ENCODE results near the gene ZNF503.

Gene ZNF503

DNA sequence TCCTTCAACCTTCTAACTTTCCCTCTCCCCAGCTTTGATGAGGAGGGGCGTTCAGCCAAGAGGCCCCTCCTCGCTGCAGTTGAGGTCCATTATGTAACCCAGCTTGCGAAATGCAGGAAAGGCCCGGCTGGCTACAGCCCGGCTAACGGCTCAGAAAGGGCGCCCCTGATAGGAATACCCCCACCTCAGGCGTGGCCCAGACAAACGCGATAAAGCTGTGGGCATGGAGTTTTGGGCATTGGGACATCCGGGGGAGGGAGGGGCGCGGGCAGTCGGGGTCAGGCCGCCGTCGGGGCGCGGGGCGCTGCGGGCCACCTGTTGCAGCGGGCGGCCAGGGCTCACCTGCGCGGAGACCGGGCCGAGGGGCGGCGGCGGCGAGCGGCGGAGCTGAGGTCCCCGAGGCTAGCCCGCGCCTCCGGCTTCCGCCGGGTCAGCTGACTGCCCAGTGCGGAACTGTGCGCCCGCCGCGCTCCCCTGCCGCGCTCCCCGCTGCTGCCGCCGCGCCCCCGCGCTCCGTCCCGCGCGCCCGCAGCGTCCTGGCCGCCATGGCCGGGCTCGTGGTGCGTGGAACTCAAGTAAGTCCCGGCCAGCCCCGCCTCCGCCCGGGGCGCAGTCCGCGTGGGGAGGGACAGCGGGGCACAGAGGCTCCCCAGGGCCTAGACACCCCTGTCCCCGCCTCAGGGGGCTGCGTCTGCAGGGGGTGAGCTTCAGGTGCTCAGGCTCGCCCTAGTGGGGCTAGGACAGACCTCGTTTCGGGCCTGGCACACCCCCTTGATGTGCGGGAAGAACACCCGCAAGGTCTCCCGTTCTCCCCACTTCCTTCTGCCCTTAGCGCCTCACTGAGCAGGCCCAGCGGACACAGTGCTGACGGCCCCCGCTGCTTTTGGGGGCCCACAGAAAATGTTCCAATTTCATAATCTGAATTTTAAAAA lies 29.9 kb upstream of the ZNF503 start, which contains the start of gene LRMDA:
Gene LRMDA (plus strand): TSS at position 445 of the 932 bp plus-strand sequence.
- DNase-seq (ENCODE audit: low read depth in 2 of 2) = no peak

DNA sequence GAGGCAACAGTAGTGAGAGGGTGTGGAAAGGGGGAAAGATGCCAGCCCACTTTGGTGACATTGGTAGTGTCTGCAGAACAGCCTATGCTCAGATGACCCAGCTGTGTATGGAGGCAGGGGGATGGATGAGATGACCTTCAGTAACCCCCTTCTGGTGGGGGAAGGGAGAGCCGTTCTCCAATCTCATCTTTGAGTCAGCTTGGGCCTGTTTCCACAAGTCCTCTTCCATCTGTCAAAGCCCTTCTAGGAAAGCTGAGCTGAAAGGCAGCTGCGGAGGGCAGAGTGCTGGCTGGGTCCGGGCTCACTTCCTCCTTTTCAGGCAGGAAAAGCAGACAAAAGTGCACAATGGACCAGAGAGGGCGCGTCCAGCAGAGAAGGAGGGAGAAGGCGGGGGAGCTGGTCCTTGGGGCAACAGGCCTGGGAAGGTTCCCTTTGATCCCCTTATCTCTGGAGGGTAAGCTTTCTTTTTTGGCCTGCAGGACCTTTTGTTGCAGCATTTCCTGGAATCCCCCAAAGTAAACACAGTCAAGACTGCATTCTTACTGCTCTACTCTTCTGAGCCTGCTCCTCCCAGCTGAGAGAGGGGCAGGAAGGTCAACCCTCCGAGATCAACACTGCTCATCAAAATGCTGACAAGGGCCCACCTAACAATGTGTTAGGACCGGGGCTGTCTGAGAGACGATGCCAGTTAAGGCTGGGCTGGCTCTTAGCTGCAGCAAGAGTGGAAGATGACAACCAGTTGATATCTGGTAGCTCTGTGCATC lies 28.6 kb upstream of the ZNF503 start:
- DNase-seq (ENCODE audit: low read depth in 2 of 2) = no peak

DNA sequence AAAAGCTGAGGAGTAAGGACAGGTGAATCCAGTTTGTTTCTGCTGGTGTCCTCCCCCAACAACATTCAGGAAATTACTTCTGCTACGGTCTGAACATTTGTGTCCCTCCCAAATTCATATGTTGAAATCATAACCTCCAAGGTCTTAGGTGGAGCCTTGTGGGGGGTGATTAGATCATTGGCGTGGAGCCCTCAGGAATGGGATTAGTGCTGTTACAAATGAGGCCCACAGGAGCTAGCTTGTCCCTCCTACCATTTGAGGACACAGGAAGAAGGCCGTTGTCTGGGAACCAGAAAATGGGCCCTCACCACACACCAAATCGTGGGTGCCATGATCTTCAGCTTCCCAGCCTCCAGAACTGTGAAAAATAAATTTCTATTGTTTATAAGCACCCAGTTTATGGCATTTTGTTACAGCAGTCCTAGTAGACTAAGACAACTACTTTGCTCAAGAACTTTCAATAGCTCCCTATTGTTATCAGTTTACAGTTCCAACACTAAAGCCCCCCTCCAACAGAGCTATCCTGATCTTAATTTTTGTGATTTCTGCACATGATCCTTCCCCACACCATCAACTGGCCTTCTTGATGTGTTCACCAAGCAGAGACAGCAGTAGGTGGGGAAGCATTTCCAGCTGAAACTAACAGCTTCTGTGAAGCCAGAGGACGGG lies 27.7 kb upstream of the ZNF503 start:
- DNase-seq (ENCODE audit: low read depth in 2 of 2) = no peak

DNA sequence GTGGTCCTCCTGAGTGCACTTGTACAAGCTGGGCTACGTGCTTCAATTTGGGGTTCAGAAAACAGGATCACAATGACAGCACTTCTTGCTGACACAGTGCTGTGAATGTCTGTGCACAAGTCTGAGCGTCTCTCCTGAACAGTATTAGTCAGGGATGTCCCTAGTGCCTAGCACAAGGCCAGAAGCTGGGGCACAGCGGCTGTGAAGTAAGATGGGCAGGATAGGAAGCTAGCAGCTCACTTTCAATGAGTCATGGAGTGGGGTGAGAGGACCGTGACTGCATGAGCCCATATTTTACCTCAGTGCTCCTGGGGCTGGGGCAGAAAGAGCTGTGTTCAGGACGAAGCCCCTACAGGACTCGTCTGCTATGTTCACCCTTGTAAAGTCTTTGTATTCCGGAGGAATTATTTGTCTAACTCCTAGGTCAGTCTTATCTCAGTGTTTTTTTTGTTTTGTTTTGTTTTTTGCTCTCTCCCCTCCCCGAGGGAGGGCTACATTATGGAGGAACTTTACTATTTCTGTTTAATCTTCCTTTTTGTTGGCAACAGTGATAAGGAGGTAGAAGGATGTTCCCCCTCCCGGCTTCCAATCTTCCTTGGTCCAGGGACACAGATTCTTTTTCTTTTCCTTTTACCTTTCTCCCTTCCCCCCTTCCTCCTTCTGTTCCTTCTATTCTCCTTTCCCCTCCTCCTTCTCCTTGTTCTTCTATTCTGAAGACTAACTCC lies 27.0 kb upstream of the ZNF503 start:
- no peak for DNase-seq (ENCODE audit: low read depth in 2 of 2)

DNA sequence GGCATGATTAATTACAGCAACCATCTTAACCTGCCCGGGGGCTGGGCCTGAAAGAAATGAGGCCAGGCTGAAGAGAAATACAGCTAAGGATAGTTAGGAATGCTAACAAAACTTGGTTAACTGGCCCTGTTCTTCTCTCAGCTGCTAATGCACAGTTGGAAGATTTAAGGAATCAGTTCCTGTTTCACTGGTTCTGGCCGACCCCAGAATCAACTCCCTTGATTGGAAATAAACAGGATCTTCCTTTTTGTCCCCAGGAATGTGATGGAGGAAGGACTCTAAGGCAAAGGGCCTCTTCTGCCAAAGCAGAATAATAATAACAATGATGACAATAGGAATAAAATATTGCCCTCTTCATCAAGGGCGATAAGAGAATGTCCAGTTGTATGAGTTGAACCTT lies 26.4 kb upstream of the ZNF503 start:
- DNase-seq (ENCODE audit: low read depth in 2 of 2) = no peak

DNA sequence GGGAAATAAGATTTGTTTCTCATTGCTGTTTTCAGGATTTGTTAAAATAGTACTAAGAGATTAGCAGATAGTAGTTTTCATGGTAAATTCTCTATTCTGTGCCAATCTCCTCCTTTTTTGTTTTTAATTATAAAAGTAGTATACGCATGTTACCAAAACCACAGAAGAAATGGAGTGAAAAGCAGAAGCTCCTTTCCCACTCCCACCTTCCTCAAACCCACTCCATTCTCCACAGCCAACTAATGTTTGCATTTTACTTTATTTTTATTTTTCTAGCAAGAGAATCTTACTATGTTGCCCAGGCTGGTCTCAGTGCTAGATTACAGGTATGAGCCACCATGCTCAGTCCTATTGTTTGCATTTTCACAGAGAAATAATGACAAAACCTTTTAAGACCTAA lies 25.3 kb upstream of the ZNF503 start:
- no peak for DNase-seq (ENCODE audit: low read depth in 2 of 2)

DNA sequence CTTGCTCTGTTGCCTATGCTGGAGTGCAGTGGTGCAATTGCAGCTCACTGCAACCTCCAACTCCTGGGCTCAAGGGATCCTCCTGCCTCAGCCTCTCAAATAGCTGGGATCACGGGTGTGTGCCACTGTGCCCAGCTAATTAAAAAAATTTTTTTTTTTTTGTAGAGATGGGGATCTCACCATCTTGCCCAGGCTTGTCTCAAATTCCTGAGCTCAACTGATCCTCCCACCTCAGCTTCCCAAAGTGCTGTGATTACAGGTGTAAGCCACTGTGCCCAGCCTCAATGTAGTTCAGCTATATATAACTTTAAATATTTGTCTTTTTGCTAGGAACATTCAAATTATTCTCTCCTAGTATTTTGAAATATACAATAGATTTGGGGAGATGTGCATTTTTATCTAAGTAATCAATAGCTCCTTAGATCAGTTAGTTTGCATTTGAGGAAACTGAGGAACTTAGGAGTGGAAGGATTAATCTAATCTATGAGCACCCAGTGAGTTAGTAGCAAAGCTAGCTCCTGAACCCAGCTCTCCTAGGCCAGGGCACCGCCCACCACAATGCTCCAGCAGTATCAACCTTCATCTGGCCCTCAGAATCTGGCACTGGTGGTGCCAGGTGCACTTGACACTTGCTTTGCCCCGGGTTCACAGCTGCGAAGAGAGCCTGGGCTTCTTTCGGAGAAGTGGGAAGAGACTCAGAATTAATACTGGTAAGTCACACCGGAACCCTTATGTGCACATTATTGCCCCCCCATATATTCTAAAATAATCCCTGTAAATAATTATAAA lies 23.9 kb upstream of the ZNF503 start:
- DNase-seq (ENCODE audit: low read depth in 2 of 2) = no peak

DNA sequence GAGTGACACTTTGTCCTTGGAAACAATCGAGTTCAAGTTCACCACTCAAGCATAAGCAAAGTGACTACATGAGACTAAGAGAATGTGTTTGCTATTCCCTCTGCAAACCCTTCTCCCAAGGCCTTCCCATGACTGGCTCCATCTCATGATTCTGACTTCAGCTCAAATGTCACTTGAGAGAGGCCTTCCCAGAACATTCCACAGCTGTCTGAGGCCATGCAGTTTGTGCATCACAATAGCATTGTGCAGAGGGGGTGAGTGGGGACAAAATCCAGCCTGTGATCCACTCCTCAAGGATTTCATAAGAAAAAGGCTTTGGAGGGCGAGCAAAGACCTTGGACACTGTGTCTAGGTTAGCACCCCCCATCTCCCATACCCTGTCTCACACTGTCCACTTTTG lies 23.0 kb upstream of the ZNF503 start:
- no peak for DNase-seq (ENCODE audit: low read depth in 2 of 2)

DNA sequence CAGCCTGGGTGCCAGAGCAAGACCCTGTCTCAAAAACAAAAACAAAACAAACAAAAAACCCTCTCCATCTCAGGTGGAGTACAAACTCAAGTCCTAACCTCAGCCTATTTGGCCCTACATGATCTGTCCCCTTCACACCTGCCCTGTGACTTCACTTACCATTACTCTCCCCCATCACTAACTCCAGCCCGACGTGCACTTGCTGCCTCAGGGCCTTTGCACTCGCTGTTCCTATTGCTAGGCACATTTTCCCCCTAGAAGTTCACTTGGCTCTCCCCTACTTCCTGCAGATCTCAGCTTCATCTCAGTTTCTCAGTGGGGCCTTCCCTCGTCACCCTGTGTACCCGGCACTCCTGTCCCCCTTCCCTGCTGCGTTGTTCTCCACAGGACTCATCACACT lies 21.3 kb upstream of the ZNF503 start:
- DNase-seq (ENCODE audit: low read depth in 2 of 2) = no peak

DNA sequence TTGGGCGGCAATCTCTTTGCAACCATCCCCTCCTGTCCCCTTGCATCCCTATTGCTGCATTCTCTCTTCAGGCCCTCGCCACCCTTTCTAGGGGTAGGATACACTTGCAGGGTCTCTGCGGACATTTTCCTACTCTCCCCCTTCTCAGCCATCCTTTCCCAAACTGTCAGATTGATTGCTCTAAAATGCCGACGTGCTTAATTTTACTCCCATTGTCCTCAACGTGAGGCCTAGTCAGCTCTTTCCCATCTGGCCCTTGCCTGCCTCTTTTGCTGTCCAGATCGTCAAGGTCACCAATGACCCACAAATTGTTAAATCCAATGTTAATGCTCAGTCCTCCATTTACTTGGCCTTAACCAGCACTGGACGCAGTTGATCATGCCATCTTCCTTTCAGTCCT lies 17.1 kb upstream of the ZNF503 start:
- DNase-seq (ENCODE audit: low read depth in 2 of 2) = no peak

DNA sequence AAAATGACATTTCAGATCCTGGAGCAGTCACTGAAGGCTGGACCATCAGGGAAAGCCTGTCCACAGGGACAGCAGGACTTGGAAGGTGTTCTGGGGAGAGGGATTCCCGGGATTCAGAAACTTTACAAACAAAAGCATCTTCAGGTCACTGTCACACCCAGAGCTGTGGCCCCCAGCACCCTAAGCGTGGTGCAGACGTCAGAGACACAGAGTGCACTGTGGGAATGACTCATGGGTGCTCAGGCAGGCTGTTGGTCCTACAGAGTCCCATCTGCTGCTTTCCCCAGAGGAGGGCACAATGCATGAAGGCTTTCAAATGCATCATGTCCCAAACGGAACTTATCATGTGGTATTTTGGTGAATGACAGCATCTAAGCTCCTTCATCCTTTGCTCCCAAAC lies 16.7 kb upstream of the ZNF503 start:
- DNase-seq (ENCODE audit: low read depth in 2 of 2) = no peak

DNA sequence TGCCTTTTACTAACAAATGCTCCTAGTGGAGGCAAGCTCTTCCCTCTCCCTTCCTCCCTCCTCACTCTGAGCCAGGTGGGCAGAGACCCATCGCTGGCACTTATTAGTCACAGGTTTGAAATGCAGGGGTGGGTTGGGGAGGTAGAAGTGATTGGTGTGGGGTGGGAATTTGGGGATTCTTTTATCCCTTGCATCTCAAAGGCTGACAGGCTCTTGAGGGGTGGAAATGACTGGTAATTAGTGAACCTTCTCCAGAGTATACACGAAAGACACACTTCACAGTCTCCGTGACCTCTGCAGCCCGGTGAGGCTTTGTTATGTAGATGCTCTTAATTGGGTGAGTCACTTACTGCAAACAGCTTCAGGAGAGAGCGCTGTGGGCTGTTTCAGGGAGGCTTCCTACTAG lies 16.0 kb upstream of the ZNF503 start:
- DNase-seq (ENCODE audit: low read depth in 2 of 2) = no peak

DNA sequence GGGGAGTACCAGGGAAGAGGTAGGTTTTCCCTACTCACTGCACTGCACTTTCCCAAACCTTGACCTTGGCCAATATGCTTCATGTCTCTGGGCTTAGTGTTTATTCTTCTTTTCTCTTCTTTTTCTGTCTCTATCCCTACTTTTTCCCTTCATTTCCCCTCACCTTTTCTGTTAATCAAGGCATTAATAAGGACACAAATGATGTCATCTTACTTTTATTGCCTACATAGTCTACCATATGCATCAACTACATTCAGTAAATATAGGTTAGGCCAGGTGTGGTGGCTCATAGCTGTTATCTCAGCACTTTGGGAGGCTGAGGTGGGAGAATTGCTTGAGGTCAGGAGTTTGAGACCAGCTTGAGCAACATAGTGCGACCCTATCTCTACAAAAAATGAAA lies 13.0 kb upstream of the ZNF503 start:
- DNase-seq (ENCODE audit: low read depth in 2 of 2) = no peak

DNA sequence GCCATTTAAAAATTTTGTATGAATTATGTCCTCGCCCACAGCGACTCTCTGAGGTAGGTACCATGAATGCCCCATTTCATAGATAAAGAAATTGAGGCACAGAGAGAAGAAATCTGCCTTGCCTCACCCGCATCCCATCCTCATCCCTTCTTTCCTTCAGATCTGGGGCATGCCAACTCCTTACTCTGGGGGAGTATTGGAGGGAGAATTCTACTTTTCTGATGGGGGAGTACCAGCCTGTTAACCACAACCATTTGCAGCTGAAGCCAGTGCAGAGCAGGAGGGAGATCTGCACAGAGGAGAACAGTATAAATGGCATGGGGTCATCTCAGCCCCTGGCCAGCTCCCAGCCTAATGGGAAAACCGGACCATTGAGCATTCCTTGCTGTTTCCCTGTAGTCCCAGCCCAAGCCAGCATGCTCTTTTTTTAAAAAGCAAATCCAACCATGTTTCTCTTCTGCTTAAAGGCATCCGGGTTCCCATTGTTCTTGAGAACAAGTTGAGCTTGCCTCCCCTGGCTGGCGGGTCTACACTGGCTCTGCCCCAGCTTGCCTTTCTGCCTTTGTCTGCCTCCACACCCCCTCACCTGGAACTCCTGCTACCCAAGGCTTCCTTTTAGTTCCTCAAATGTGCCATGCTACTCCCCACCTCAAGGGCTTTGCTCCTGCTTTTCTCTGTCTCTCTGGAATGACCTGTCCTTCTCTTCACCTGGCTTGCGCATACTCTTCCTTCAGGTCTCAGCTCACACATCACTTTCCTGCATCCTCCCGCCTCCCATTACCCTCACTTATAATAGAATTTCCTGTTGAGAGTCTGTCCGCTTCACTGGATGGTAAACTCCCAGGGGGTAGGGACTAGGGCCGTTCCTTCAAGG lies 8.8 kb upstream of the ZNF503 start:
- DNase-seq (ENCODE audit: low read depth in 2 of 2) = no peak

DNA sequence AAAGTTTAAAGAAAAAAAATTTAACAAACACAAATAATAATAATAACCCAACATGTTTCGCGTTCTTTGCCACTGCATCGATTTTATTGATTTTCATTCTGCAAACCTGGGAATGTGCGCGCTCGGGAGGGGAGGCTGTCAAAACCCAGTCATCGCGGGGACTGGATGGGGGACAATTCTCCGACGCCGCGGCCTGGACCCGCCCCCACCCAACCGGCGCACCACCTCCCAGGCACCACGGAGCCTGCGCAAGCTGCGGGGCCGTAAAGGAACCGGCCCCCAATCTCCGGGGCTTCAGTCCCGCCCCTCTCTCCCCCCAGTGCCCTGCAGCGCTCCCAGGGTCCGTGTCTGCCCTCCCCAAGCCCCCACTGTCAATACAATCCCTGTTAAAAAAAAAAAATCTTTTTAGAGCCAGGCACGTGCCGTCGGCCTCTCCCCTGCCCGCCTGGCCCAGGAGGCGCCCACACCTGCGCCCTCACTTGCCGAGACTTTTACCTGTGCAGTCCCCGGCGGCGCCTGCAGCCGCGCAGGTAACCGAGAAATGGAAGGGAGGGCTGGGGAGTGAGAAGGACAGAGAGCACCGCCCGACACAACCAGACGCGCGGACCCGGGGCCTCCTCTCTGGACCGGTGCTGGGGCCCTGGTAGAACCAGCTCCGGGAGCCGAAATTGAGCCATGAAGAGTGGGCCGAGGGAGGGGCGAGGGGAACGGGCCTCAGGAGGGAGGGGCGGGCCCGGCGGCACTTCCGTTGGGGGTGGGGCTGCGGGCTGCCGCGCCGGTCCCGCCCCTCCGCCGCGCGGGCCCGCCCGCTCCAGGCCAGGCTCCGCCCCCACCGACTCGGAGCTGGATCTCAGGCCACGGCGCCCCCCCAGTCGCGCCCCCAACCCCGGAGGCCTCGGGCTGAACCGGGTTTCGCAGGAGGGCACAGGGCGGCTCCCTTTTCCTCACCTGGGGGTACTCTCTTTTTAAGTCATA lies 7.6 kb upstream of the ZNF503 start:
- DNase-seq (ENCODE audit: low read depth in 2 of 2) = no peak

DNA sequence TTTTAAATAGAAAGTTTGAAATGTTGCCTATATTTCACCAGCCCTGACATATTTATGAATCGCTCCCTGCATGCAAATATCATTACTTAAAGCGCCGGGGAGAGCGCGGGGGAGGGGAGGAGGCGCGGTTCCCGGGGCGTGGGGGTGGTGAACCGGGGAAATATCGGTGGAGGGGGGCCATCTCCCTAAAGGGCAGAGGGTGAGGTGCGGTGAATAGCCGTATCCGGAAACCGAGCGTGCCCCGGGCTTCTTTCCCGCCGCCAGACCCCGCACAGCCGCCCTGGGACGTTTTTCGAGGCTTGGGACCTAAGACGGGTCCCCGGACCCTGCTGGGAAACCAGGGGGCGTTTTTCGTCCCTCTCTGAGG lies 6.9 kb upstream of the ZNF503 start:
- no peak for DNase-seq (ENCODE audit: low read depth in 2 of 2)

DNA sequence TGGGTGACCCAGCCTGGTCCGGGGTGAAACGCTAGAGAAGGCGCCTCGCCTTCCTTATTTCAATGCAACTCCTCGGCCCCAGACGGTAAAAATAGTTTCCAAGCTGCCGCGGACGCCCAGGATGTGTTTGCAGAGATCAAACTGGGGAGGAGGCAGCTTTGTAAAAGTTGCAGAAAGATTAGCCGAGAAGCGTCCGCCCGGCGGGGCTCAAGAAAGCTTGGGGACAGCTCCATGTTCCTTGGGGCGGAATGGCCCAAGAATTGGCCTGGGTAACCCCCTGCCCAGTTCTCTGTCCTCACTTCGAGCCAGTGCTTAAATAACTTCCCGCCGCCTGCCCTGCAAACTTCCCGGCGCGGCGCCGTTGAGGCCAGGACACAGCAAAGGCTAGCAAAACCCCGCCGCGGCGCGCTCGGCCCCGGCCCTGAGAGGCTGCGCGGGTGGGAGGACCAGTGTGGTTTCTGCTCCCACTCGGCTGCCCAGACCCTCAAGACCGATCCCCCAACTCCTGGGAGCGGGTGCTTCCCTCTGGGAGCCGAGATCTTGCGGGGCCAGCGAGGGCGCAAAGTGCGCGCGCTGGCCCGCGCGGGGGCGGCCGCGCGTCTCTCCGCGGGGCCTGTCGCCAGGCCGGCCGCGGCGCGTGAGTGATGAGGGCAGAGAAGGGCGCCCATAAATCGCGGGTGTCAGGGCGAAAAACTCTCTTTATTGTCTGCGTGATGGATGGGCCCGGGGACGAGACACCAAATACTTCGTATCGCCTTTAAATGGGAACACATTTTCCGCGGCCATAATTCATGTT lies 6.3 kb upstream of the ZNF503 start:
- no peak for DNase-seq (ENCODE audit: low read depth in 2 of 2)

DNA sequence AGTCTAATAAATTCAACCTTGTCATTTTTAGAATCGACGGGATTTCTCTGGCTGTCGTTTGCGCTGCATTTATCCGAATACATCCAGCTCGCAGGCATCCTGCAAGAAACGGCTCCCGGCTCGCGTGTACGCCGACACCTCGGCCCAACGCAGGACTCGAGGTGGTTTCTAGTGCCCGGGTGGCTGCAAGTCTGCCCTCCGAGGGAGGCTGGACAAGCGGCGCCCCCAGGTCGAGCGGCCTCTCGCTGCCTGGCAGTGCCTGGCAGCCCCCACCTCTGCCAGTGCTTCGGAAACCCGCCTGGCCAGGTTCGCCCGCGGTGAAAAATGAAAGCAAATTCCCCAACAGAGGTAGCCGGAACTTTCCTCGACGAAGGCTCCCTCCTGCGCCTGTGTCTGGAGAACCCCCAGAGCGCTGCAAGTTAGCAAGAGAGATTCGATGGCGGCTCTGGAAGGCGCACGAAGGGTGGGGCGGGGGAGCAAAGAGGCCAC lies 5.7 kb upstream of the ZNF503 start:
- DNase-seq (ENCODE audit: low read depth in 2 of 2) = no peak

Data from stimulated activated CD8-positive, alpha-beta memory T cell treated with anti-CD3 and anti-CD28 coated beads, Interleukin-15, amount 100 ng/mL, for 4 hours (primary cell).